ENCODE results near the gene NOSTRIN. TPM values are rescaled to one million over a fixed set of nuclear protein-coding genes. Genes with fewer than 3 reads are reported as not detected.

NOSTRIN gene
- total RNA-seq, 1 donor from 2014 or later, result 0.42 TPM

- H3K36me3 ChIP-seq (ENCODE audit: control insufficient read depth, insufficient read depth, low read length), result no peaks in the 10 kb centered on the region
- no peak for DNase-seq (ENCODE audit: low read depth)
- no peaks in the 10 kb centered on the region for H3K27me3 ChIP-seq (ENCODE audit: control insufficient read depth, insufficient read depth, low read length)
- TF ChIP-seq, protein P1, sequence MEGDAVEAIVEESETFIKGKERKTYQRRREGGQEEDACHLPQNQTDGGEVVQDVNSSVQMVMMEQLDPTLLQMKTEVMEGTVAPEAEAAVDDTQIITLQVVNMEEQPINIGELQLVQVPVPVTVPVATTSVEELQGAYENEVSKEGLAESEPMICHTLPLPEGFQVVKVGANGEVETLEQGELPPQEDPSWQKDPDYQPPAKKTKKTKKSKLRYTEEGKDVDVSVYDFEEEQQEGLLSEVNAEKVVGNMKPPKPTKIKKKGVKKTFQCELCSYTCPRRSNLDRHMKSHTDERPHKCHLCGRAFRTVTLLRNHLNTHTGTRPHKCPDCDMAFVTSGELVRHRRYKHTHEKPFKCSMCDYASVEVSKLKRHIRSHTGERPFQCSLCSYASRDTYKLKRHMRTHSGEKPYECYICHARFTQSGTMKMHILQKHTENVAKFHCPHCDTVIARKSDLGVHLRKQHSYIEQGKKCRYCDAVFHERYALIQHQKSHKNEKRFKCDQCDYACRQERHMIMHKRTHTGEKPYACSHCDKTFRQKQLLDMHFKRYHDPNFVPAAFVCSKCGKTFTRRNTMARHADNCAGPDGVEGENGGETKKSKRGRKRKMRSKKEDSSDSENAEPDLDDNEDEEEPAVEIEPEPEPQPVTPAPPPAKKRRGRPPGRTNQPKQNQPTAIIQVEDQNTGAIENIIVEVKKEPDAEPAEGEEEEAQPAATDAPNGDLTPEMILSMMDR (IDR thresholded peaks at IDR 0.05; ENCODE audit: insufficient read depth, low read length, poor library complexity, severe bottlenecking), result no peak
- H3K4me3 ChIP-seq (ENCODE audit: low read depth, low read length), result no peak overlapping the region
These were observed 40.8 kb downstream of the NOSTRIN start for GRCh38 chr2:168843253-168843652.

DNA sequence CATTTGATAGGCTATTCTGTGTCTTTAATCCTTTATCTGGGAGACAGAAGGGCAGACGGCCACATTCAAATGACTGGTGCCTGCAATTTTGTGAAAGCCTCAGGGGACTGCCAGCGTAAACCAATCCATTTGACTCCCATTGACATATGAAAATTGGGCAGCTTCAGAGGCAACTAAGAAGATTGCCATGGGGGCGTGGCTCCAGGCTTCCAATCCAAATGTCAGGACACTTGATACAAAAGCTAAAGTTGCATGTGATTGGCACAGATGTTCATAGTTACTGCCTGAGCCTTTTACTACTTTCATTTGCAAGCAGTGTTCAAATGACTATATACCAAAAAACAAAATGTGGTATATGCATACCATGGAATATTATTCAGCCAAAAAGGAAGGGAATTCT lies 45.8 kb downstream of the NOSTRIN start:
- no peak for DNase-seq (ENCODE audit: low read depth)
- Histone ChIP-seq H3K36me3 (ENCODE audit: control insufficient read depth, insufficient read depth, low read length) (no peaks in the 10 kb centered on the region), H3K27me3 (ENCODE audit: control insufficient read depth, insufficient read depth, low read length) (no peaks in the 10 kb centered on the region), H3K4me3 (ENCODE audit: low read depth, low read length) (no peak overlapping the region)
- TF ChIP-seq, protein P1 (IDR thresholded peaks at IDR 0.05; ENCODE audit: insufficient read depth, low read length, poor library complexity, severe bottlenecking), result no peak

- DNase-seq (ENCODE audit: low read depth), result no peak
- TF ChIP-seq, protein P1 (IDR thresholded peaks at IDR 0.05; ENCODE audit: insufficient read depth, low read length, poor library complexity, severe bottlenecking), result peak; percentile 35
- no peaks in the 10 kb centered on the region for H3K27me3 ChIP-seq (ENCODE audit: control insufficient read depth, insufficient read depth, low read length)
These were observed 47.2 kb downstream of the NOSTRIN start for GRCh38 chr2:168849610-168850009.

GRCh38 chr2:168850846-168851245 lies 48.4 kb downstream of the NOSTRIN start:
- Histone ChIP-seq H3K4me3 (ENCODE audit: low read depth, low read length) (no peak overlapping the region), H3K36me3 (ENCODE audit: control insufficient read depth, insufficient read depth, low read length) (no peaks in the 10 kb centered on the region), H3K27me3 (ENCODE audit: control insufficient read depth, insufficient read depth, low read length) (no peaks in the 10 kb centered on the region)
- TF ChIP-seq, protein P1 (IDR thresholded peaks at IDR 0.05; ENCODE audit: insufficient read depth, low read length, poor library complexity, severe bottlenecking), result no peak
- no peak for DNase-seq (ENCODE audit: low read depth)

More at GRCh38 chr2:168849610-168850009, 47.2 kb downstream of the NOSTRIN start:
- no peaks in the 10 kb centered on the region for H3K36me3 ChIP-seq (ENCODE audit: control insufficient read depth, insufficient read depth, low read length)
- no peak overlapping the region for H3K4me3 ChIP-seq (ENCODE audit: low read depth, low read length)

DNA sequence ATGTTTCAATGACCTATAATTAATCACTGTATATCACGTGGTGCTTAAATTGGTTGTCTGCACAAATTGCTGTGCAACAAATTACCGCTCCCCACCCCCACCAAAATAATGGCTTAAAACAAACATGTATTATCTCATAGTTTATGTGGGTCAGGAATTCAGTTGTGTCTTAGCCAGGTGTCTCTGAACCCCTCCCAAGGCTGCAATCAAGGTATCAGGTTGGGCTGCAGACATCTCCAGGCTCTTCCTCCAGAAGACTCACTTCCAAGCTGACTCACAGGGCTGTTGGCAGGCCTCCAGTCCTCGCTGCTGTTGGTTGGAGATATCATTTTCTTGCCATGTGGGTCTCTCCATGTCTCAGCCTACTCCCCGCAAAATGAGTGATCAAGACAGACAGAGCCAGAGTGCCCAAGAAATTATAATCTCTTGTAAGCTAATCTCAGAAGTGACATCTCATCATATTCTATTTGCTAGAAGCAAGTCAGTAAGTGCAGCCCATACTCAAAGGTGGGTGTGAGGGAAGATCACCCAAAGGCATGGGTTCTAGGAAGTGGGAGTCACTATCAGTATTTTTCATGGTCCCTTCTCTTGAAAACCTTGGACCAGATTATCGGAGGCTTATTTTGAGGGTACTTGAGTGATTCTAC lies 49.4 kb downstream of the NOSTRIN start:
- DNase-seq (ENCODE audit: low read depth), result no peak

More for the DNA sequence above, 49.4 kb downstream of the NOSTRIN start:
- Histone ChIP-seq H3K36me3 (ENCODE audit: control insufficient read depth, insufficient read depth, low read length) (no peaks in the 10 kb centered on the region), H3K27me3 (ENCODE audit: control insufficient read depth, insufficient read depth, low read length) (no peaks in the 10 kb centered on the region), H3K4me3 (ENCODE audit: low read depth, low read length) (no peak overlapping the region)
- TF ChIP-seq, protein P1 (IDR thresholded peaks at IDR 0.05; ENCODE audit: insufficient read depth, low read length, poor library complexity, severe bottlenecking), result no peak

Measured in kidney epithelial cell (primary cell).